Stimulated activated naive B cell treated with anti-CD40 and anti-IgM and Interleukin-4, amounts not matched to agents 10 μg/mL and 1 μg/mL and 100 μg/mL, for 72 hours (primary cell): Measurements from ENCODE around the gene NOTUM.
A peak's percentile ranks its signal among the peaks of the same experiment; 100 is the strongest.
"Not testable (repeated sequence)": the region's sequence is repeated elsewhere in the genome, so short reads cannot be mapped to it uniquely, and the experiment has no call there.

Experiments used
- ATAC-seq, 2 donors: fragments of 150-1000 bp; cut with Tn5 transposase; replicated peaks; 2 replicates each; pipeline ENCODE4 v1.10.0; 2021; ENCODE audit warnings: moderate library complexity in 1 of 2
- DNase-seq: peaks from one replicate; pipeline ENCODE4 v3.0.0; 2021
- H3K27ac Mint-ChIP-seq: one replicate; pipeline ENCODE4 v1.8.0; 2022; ENCODE audit warnings: mild to moderate bottlenecking, mixed read lengths
- H3K27me3 Mint-ChIP-seq, 2 donors: one replicate each; pipeline ENCODE4 v1.8.0; 2022; ENCODE audit warnings: mixed read lengths in 2 of 2
- H3K36me3 Mint-ChIP-seq, 2 donors: one replicate each; pipeline ENCODE4 v1.8.0; 2022; ENCODE audit warnings: mixed read lengths in 2 of 2, mild to moderate bottlenecking in 1 of 2
- H3K4me1 Mint-ChIP-seq, 2 donors: one replicate each; pipeline ENCODE4 v1.8.0; 2022; ENCODE audit warnings: mixed read lengths in 2 of 2, mild to moderate bottlenecking in 1 of 2
- H3K4me3 Mint-ChIP-seq, 2 donors: one replicate each; pipeline ENCODE4 v1.8.0; 2022; ENCODE audit warnings: mild to moderate bottlenecking in 2 of 2, mixed read lengths in 2 of 2, moderate library complexity in 1 of 2
- H3K9me3 Mint-ChIP-seq, 2 donors: one replicate each; pipeline ENCODE4 v1.8.0; 2022; ENCODE audit warnings: mixed read lengths in 2 of 2, mild to moderate bottlenecking in 1 of 2

NOTUM gene

GRCh38 chr17:81960130-81960958 lies 643 bp downstream of the NOTUM start:
- H3K27ac Mint-ChIP-seq = no peak overlapping the region
- H3K4me1 Mint-ChIP-seq = peaks cover 4 to 8% of the 10 kb centered on the region in 2 donors
- DNase-seq = no peak
- H3K36me3 Mint-ChIP-seq = no peaks in the 10 kb centered on the region
- H3K4me3 Mint-ChIP-seq = peak overlapping the region; percentile 32 to 41
- H3K9me3 Mint-ChIP-seq = no peaks in the 10 kb centered on the region
- H3K27me3 Mint-ChIP-seq = peaks cover 44 to 56% of the 10 kb centered on the region in 2 donors
- peak in 1 of 2 donors; percentile 2 for ATAC-seq

DNA sequence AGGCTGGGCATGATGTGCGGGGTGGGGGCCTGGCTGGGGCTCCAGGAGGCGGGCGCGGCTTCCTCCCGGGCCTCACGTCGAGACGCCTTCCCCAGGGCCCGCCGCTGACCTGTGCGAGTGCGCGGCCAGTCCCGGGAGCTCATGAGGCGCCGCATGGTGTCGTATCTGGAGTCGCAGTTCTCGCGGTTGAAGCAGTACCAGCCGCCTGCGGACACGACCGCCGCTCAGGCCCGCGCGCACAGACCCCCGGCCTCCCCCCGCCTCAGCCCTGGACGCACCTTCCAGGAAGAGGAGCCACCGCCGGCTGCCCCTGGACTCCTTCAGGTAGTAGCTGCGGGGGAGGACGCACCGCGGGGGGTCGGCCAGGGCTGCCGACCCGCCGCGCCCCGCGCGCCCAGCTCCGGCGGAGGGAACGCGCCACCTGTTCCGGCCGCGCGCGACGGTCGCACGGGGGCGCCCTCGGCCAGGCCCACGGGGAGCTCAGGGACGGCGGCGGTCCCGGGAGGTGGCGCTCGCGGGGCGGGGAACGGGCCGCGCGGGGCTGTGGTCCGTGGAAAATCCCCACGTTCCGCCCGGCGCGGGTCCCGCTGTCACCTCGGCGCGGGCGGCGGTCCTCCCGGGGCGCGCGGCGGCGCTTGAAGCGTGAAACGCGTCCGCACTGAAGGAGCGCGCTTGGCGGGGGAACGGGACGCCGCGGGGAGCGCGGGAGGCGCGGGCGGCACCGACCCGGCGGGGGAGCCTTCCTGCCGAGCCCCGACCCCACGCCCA lies 1.4 kb downstream of the NOTUM start:
- ATAC-seq = peak; percentile 92 to 94
- peak; percentile 50 for DNase-seq
- Mint-ChIP-seq H3K27me3 (peaks cover 46 to 56% of the 10 kb centered on the region in 2 donors), H3K36me3 (no peaks in the 10 kb centered on the region), H3K27ac (no peak overlapping the region), H3K4me1 (peaks cover 4 to 8% of the 10 kb centered on the region in 2 donors), H3K4me3 (peak overlapping the region; percentile 74 to 79), H3K9me3 (no peaks in the 10 kb centered on the region)

GRCh38 chr17:81958633-81959342 lies 2.2 kb downstream of the NOTUM start:
- Mint-ChIP-seq H3K27me3 (peaks cover 38 to 48% of the 10 kb centered on the region in 2 donors), H3K4me3 (peak overlapping the region; percentile 74 to 79), H3K9me3 (no peaks in the 10 kb centered on the region), H3K36me3 (no peaks in the 10 kb centered on the region), H3K27ac (peak overlapping the region; percentile 90), H3K4me1 (peaks cover 4 to 8% of the 10 kb centered on the region in 2 donors)
- DNase-seq = no peak
- no peak for ATAC-seq

DNA sequence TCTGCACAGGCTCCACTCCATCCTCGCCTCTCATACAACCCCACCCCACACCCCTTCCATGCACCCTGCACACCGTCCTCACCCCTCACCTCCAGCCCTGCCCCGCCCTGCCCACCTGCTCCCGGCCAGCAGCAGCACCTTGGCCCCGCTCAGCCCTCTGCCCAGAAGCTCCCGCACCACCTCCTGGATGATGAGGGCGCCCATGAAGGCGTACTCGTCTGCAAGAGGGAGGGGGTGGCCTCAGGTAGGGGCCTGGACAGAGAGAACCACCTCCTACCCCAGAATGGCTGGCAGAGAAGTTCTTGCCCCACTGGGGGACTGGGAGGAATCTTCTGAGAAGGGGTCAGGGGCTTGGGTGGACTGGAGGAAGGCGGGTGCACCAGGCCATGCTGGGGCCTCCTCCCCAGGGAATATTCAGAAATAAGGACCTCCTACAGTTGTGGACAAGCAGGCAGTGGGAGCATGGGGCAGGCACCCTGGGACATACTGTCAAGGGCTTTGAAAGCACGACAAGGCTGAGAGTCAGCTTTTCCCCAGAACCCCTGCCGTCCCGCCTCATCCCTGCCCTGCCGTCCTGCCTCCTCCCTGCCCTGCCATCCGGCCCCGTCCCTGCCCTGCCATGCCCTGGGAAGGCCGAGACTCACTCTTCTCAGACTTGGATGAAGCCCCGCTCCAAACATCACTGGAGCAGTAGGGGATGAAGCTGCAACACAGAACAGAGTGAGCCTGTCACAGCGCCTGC lies 3.1 kb downstream of the NOTUM start:
- Mint-ChIP-seq H3K9me3 (no peaks in the 10 kb centered on the region), H3K27ac (no peak overlapping the region)

GRCh38 chr17:81956607-81957589 lies 4.1 kb downstream of the NOTUM start:
- H3K27ac Mint-ChIP-seq = no peak overlapping the region
- peaks cover 4 to 8% of the 10 kb centered on the region in 2 donors for H3K4me1 Mint-ChIP-seq
- peaks cover 31% of the 10 kb centered on the region in 2 donors for H3K27me3 Mint-ChIP-seq
- DNase-seq = no peak
- no peaks in the 10 kb centered on the region for H3K36me3 Mint-ChIP-seq
- no peak overlapping the region for H3K4me3 Mint-ChIP-seq
- H3K9me3 Mint-ChIP-seq = no peaks in the 10 kb centered on the region
- ATAC-seq = no peak

More for the DNA sequence above, 3.1 kb downstream of the NOTUM start:
- ATAC-seq (no peak), DNase-seq (no peak)
- no peaks in the 10 kb centered on the region for H3K36me3 Mint-ChIP-seq
- no peak overlapping the region for H3K4me3 Mint-ChIP-seq
- peaks cover 36 to 39% of the 10 kb centered on the region in 2 donors for H3K27me3 Mint-ChIP-seq
- peaks cover 4 to 8% of the 10 kb centered on the region in 2 donors for H3K4me1 Mint-ChIP-seq

GRCh38 chr17:81955756-81956544 lies 5.0 kb downstream of the NOTUM start:
- H3K4me1 Mint-ChIP-seq = peaks cover 4 to 8% of the 10 kb centered on the region in 2 donors
- peak overlapping the region; percentile 20 for H3K27ac Mint-ChIP-seq
- DNase-seq (no peak), ATAC-seq (no peak)
- H3K36me3 Mint-ChIP-seq = no peaks in the 10 kb centered on the region
- H3K4me3 Mint-ChIP-seq = no peak overlapping the region
- no peaks in the 10 kb centered on the region for H3K9me3 Mint-ChIP-seq
- H3K27me3 Mint-ChIP-seq = peaks cover 30 to 31% of the 10 kb centered on the region in 2 donors

- Mint-ChIP-seq H3K9me3 (no peaks in the 10 kb centered on the region), H3K27ac (peak overlapping the region; percentile 22), H3K4me3 (no peak overlapping the region), H3K36me3 (no peaks in the 10 kb centered on the region), H3K27me3 (peaks cover 34 to 36% of the 10 kb centered on the region in 2 donors), H3K4me1 (peaks cover 4 to 8% of the 10 kb centered on the region in 2 donors)
- ATAC-seq = no peak
- DNase-seq = no peak
These were observed 5.8 kb downstream of the NOTUM start for GRCh38 chr17:81955058-81955681.

GRCh38 chr17:81954131-81955057 lies 6.6 kb downstream of the NOTUM start:
- Mint-ChIP-seq H3K27ac (peak overlapping the region; percentile 22), H3K4me1 (peaks cover 4 to 8% of the 10 kb centered on the region in 2 donors)

GRCh38 chr17:81953443-81953842 lies 7.5 kb downstream of the NOTUM start:
- H3K9me3 Mint-ChIP-seq, H3K36me3 Mint-ChIP-seq, H3K27ac Mint-ChIP-seq, H3K4me1 Mint-ChIP-seq, DNase-seq, ATAC-seq, H3K4me3 Mint-ChIP-seq: not testable (repeated sequence)
- H3K27me3 Mint-ChIP-seq = peaks cover 28 to 34% of the 10 kb centered on the region in 2 donors

More at GRCh38 chr17:81954131-81955057, 6.6 kb downstream of the NOTUM start:
- H3K9me3 Mint-ChIP-seq = no peaks in the 10 kb centered on the region
- DNase-seq = no peak
- H3K4me3 Mint-ChIP-seq = no peak overlapping the region
- peaks cover 34 to 36% of the 10 kb centered on the region in 2 donors for H3K27me3 Mint-ChIP-seq
- no peaks in the 10 kb centered on the region for H3K36me3 Mint-ChIP-seq
- no peak for ATAC-seq

DNA sequence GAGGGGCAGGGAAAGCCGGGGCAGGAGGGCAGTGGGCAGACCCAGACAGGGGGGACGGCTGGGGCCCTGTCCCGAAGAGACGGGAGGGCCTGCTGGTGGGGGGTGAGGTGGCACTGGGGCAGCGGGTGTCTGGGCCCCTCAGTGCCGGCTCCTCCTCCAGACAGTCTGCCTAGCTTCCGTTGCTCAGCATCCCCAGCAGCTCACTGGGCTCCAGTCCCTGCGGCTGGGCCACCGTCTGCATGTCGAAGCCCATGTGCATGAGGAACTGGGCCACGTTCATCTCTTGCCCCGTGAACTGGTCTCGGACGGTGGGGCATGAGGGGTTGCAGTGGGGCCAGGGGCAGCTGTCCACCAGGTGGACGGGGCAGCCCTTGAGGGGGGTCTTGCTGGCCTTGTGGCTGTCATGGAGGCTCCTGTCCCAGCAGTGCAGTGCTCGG lies 8.2 kb downstream of the NOTUM start:
- Mint-ChIP-seq H3K4me1 (no peaks in the 10 kb centered on the region), H3K4me3 (no peak overlapping the region), H3K9me3 (no peaks in the 10 kb centered on the region), H3K36me3 (no peaks in the 10 kb centered on the region), H3K27me3 (peaks cover 21 to 27% of the 10 kb centered on the region in 2 donors), H3K27ac (no peak overlapping the region)
- no peak for DNase-seq
- no peak for ATAC-seq
